ENCODE results near the gene PATJ. TPM values are rescaled to one million over a fixed set of nuclear protein-coding genes. Genes with fewer than 3 reads are reported as not detected.

The PATJ gene
- total RNA-seq, 2 donors from 2014 or later: 42.7 to 67.5 TPM

DNA sequence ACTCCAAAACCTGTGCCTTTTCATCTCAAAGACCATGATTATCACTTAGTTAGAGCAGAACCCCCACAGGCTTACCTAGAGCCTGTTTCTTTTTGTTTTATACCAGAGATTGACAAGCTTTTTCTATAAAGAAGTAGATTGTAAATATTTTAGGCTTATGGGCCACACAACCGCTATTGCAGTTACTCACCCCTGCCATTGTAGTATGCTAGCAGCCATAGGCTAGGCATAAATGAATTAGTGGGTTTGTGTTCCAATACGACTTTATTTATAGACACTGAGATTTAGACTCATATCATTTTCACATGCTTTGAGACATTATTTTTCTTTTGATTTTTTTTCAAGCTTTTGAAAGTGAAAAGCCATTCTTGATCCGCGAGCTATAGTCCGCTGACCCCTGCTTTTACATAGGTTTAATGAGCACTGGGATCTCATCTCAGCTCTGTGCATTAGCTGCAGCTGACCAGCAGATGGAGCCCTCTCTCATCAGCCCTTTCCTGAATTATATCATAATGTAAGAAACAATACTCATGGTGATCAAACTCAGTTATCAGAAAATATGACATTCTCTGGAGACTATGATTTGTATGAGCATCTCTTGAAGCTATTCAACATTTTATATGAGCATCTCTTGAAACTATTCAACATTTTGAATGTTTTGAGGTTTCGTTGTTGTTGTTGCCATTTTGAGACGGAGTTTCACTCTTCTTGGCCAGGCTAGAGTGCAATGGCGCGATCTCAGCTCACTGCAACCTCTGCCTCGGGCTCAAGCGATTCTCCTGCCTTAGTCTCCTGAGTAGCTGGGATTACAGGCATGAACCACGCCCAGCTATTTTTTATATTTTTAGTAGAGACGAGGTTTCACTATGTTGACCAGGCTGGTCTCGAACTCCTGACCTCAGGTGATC is 340.4 kb downstream of the PATJ start:
- Histone ChIP-seq H3K4me3 (no peak overlapping the region), H3K9me3 (no peaks in the 10 kb centered on the region), H3K27me3 (replicated peaks; ENCODE audit: insufficient read depth) (no peaks in the 10 kb centered on the region), H3K27ac (no peak overlapping the region), H3K36me3 (no peaks in the 10 kb centered on the region), H3K4me1 (replicated peaks) (no peaks in the 10 kb centered on the region)
- TF ChIP-seq CTCF (IDR thresholded peaks at IDR 0.05) (peak; percentile 44 to 63 (median 56)), POLR2AphosphoS5 (IDR thresholded peaks at IDR 0.05) (no peak)
- peak; percentile 6 for DNase-seq (ENCODE audit: low spot score)
- 81% methylated on average over 14 of the region's 14 CpGs for WGBS
- intact Hi-C loops (cut with DNase I): loop anchor here (5.0 kb wide), 1 partner anchor 50 kb away; no protein-coding TSS in a partner anchor

GRCh38 chr1:62084310-62084890 is 342.1 kb downstream of the PATJ start:
- intact Hi-C loops (cut with DNase I): loop anchor here (5.0 kb wide), 1 partner anchor 48 kb away; no protein-coding TSS in a partner anchor

DNA sequence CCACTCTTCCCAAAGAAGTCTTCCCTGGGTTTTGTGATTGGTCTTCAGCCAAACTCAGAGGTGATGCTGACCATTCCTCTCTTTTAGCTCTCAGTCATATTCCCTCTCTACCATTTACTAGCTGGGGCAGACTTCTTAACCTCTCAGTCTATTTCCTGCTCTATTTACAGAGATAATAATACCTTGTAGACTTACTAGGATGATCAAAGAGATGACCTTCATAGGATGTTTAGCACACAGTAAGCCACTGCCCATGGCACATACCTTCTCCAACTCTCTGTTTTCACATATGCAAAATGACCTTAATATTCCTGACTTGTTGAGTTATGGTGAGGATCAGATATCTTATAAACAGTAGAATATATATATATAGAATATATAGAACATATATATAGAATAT is 346.2 kb downstream of the PATJ start:
- TF ChIP-seq POLR2AphosphoS5 (IDR thresholded peaks at IDR 0.05) (no peak), POLR2A (IDR thresholded peaks at IDR 0.05) (no peak)
- H3K27me3 ChIP-seq (replicated peaks; ENCODE audit: insufficient read depth): no peaks in the 10 kb centered on the region
- no peak overlapping the region for H3K4me3 ChIP-seq
- DNase-seq (ENCODE audit: low spot score): no peak
- H3K4me1 ChIP-seq (replicated peaks): no peaks in the 10 kb centered on the region
- no peak overlapping the region for H3K27ac ChIP-seq
- H3K36me3 ChIP-seq: no peaks in the 10 kb centered on the region
- no peaks in the 10 kb centered on the region for H3K9me3 ChIP-seq
- intact Hi-C loops (cut with DNase I): no loop called here

More at GRCh38 chr1:62084310-62084890, 342.1 kb downstream of the PATJ start:
- no peaks in the 10 kb centered on the region for H3K9me3 ChIP-seq
- TF ChIP-seq POLR2AphosphoS5 (IDR thresholded peaks at IDR 0.05) (no peak), POLR2A (IDR thresholded peaks at IDR 0.05) (no peak), CTCF (IDR thresholded peaks at IDR 0.05) (no peak)
- H3K27me3 ChIP-seq (replicated peaks; ENCODE audit: insufficient read depth): no peaks in the 10 kb centered on the region
- H3K27ac ChIP-seq: no peak overlapping the region
- no peak overlapping the region for H3K4me3 ChIP-seq
- WGBS: 66% methylated on average over 9 of the region's 9 CpGs
- H3K4me1 ChIP-seq (replicated peaks): no peaks in the 10 kb centered on the region
- no peaks in the 10 kb centered on the region for H3K36me3 ChIP-seq
- DNase-seq (ENCODE audit: low spot score): no peak

- intact Hi-C loops (cut with DNase I): no loop called here
Measured at GRCh38 chr1:62089570-62089969, 347.3 kb downstream of the PATJ start.

More at GRCh38 chr1:62089570-62089969, 347.3 kb downstream of the PATJ start:
- Histone ChIP-seq H3K27me3 (replicated peaks; ENCODE audit: insufficient read depth) (no peaks in the 10 kb centered on the region), H3K4me3 (no peak overlapping the region), H3K4me1 (replicated peaks) (no peaks in the 10 kb centered on the region), H3K9me3 (no peaks in the 10 kb centered on the region), H3K36me3 (no peaks in the 10 kb centered on the region), H3K27ac (no peak overlapping the region)
- WGBS: 79% methylated on average over 2 of the region's 2 CpGs
- DNase-seq (ENCODE audit: low spot score): no peak
- TF ChIP-seq POLR2A (IDR thresholded peaks at IDR 0.05) (no peak), CTCF (IDR thresholded peaks at IDR 0.05) (no peak), POLR2AphosphoS5 (IDR thresholded peaks at IDR 0.05) (no peak)
